Activated T-helper 2 cell treated with anti-CD3 and anti-CD28 coated beads, Interferon-gamma antibody, Interleukin-2, Interleukin-4, amounts not matched to agents 10 μg/mL and 5 μg/mL and 100 μg/mL, durations not matched to agents 14 hours and 24 hours and 36 hours (primary cell): ENCODE measurements around the gene FAM186B. TPM values are rescaled to one million over a fixed set of nuclear protein-coding genes. Genes with fewer than 3 reads are reported as not detected.

Source experiments
- DNase-seq: peaks from one replicate; pipeline ENCODE4 v3.0.0; 2021; ENCODE audit warnings: low spot score
- H3K27ac Mint-ChIP-seq: one replicate; pipeline ENCODE4 v1.8.0; 2021; ENCODE audit warnings: mixed read lengths
- H3K27me3 Mint-ChIP-seq: one replicate; pipeline ENCODE4 v1.8.0; 2021; ENCODE audit warnings: low read depth, mixed read lengths
- H3K36me3 Mint-ChIP-seq: one replicate; pipeline ENCODE4 v1.8.0; 2021; ENCODE audit warnings: low read depth, mixed read lengths
- H3K4me1 Mint-ChIP-seq: one replicate; pipeline ENCODE4 v1.8.0; 2021; ENCODE audit warnings: low read depth, mixed read lengths
- H3K4me3 Mint-ChIP-seq: one replicate; pipeline ENCODE4 v1.8.0; 2021; ENCODE audit warnings: low read depth, mild to moderate bottlenecking, moderate library complexity, mixed read lengths
- H3K9me3 Mint-ChIP-seq: one replicate; pipeline ENCODE4 v1.8.0; 2021; ENCODE audit warnings: mixed read lengths
- intact Hi-C: fragments of 100-400 bp; cut with micrococcal nuclease; formaldehyde crosslinking; loops from one replicate; pipeline ENCODE4 v1.15.1; 2023
- total RNA-seq: library from RNA; stranded (reverse); gene quantifications from 2 replicates; pipeline ENCODE4 v1.2.3, GENCODE V29; 2022

FAM186B gene
- total RNA-seq, 1 donor from 2014 or later: 0.30 TPM

DNA sequence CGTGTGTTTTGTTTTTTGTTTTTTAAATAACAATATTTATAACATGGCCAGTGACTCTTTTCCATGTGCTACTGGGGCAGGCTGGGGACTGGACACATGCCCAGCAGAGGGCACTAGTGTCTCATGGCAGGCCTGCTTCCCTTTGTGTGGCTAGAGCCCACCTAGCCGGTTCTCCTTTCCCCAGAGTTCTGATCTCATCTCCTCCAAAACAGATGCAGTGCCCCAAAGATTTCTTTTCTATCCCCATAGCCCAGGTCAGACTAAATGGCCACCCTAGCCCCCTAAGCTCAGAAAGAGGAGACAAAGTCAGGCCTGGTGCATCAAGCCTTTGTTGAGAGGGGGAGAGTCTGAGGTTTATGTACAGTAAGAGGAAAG is 39.2 kb upstream of the FAM186B start:
- H3K27ac Mint-ChIP-seq: peak overlapping the region; percentile 68
- peaks cover 10% of the 10 kb centered on the region for H3K4me1 Mint-ChIP-seq
- no peaks in the 10 kb centered on the region for H3K9me3 Mint-ChIP-seq
- H3K36me3 Mint-ChIP-seq: peaks cover 58% of the 10 kb centered on the region
- H3K4me3 Mint-ChIP-seq: no peak overlapping the region
- no peaks in the 10 kb centered on the region for H3K27me3 Mint-ChIP-seq
- intact Hi-C loops: loop anchor here (1.0 kb wide), 2 partner anchors 63 to 134 kb away; partner anchors contain the start of gene FMNL3
- DNase-seq: peak; percentile 60

DNA sequence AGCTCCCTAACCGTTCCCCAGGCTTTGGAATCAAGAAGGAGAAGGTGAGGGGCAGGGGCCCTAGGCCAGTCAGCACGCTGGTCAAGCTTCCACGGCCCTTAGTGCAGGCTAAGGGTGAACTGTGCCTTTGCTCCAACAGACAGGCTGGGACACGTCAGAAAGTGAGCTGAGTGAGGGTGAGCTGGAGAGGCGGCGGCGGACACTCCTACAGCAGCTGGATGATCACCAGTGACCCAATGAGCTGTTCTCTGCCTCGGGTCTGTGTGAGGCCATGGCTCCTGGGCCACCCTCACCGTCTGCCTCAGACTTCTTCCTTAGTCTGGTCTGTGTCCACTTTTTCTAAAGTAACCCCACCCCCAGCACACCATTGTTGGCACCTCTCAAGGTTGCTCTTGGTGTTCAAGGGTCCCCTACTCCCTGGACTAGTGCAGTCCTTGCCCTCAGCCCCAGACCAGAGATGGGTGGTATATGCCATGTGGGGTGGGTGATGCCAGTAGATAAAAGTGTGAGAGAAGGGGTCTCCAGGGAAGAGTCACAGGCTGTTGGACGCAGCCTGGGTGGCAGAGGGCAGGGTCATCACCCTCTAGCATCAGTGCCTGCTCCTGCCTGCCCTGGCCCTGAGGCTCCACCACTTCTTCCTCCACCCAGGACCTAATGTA is 38.7 kb upstream of the FAM186B start:
- intact Hi-C loops: loop anchor here (1.0 kb wide), 2 partner anchors 63 to 134 kb away; partner anchors contain the start of gene FMNL3
- Mint-ChIP-seq H3K36me3 (peaks cover 55% of the 10 kb centered on the region), H3K27ac (no peak overlapping the region), H3K4me1 (peaks cover 10% of the 10 kb centered on the region), H3K9me3 (no peaks in the 10 kb centered on the region), H3K27me3 (no peaks in the 10 kb centered on the region), H3K4me3 (no peak overlapping the region)
- no peak for DNase-seq

DNA sequence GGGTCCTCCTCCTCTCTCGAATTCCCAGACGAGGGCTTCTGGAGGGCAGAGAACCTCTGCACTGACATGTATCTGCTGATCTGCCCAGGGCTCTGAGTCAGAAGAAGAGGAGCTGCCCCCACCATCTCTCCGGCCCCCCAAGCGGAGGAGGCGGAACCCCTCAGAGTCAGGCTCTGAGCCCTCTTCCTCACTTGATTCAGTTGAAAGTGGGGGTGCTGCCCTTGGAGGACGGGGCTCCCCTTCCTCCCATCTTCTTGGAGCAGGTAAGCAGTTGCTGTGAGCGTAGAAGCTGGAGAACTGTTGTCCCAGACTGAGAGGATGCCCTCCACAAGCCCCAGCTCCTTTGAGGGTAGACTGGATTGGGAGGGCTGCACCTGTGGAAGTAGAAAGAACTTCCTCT is 37.7 kb upstream of the FAM186B start:
- Mint-ChIP-seq H3K27me3 (no peaks in the 10 kb centered on the region), H3K36me3 (peaks cover 46% of the 10 kb centered on the region), H3K4me1 (peaks cover 7% of the 10 kb centered on the region), H3K9me3 (no peaks in the 10 kb centered on the region), H3K4me3 (no peak overlapping the region), H3K27ac (no peak overlapping the region)
- DNase-seq: no peak
- intact Hi-C loops: no loop called here

DNA sequence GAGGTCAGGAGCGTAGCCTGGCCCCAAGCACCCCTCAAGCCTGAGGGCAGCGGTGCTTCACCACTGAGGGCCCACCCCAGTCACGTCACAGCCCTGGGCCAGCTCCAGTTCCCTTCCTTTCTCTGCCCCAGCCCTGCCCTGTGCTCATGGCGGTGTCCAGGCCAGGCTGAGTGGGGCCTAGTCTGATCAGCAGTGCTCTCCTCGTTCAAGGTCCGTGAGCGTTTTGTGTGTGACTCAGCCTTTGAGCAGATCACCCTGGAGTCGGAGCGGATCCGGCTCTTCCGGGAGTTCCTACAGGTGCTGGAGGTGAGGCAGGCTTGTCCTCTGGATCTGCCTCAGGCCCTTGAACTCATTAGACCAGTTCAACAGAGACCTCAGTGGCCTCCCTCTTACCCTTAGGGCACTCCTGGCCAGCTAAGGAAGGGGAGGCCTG is 36.9 kb upstream of the FAM186B start:
- Mint-ChIP-seq H3K4me3 (no peak overlapping the region), H3K27me3 (no peaks in the 10 kb centered on the region), H3K9me3 (no peaks in the 10 kb centered on the region), H3K36me3 (peaks cover 40% of the 10 kb centered on the region), H3K27ac (no peak overlapping the region), H3K4me1 (peaks cover 4% of the 10 kb centered on the region)
- no peak for DNase-seq
- intact Hi-C loops: no loop called here

DNA sequence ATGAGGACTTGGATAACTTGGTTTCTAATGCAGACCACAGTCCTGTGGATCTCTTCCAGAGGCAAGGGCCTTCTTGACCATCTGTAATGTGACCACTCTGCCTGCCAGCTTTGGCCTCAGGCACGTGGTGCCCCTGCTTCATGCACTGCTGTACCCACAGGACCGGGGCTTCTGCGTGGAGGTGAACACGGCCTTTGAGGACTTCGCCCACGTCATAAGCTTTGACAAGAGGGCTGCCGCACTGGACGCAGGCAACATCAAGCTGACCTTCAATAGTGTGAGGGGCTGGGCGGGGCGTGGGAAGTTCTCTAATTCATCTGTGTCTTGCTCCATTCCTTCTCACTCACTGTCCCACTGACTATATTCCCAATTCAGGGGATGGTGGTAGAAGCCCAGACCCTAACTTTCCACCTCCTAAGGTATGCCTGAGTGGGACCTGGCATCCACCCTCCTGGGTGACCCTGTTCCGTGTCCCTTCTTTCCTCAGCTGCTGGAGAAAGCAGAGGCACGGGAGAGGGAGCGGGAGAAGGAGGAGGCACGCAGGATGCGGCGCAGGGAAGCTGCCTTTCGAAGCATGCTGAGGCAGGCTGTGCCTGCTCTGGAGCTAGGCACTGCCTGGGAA is 36.4 kb upstream of the FAM186B start:
- DNase-seq: no peak
- H3K36me3 Mint-ChIP-seq: peaks cover 35% of the 10 kb centered on the region
- intact Hi-C loops: no loop called here
- H3K4me3 Mint-ChIP-seq: no peak overlapping the region
- no peaks in the 10 kb centered on the region for H3K9me3 Mint-ChIP-seq
- H3K27me3 Mint-ChIP-seq: no peaks in the 10 kb centered on the region
- no peak overlapping the region for H3K27ac Mint-ChIP-seq
- peaks cover 9% of the 10 kb centered on the region for H3K4me1 Mint-ChIP-seq

DNA sequence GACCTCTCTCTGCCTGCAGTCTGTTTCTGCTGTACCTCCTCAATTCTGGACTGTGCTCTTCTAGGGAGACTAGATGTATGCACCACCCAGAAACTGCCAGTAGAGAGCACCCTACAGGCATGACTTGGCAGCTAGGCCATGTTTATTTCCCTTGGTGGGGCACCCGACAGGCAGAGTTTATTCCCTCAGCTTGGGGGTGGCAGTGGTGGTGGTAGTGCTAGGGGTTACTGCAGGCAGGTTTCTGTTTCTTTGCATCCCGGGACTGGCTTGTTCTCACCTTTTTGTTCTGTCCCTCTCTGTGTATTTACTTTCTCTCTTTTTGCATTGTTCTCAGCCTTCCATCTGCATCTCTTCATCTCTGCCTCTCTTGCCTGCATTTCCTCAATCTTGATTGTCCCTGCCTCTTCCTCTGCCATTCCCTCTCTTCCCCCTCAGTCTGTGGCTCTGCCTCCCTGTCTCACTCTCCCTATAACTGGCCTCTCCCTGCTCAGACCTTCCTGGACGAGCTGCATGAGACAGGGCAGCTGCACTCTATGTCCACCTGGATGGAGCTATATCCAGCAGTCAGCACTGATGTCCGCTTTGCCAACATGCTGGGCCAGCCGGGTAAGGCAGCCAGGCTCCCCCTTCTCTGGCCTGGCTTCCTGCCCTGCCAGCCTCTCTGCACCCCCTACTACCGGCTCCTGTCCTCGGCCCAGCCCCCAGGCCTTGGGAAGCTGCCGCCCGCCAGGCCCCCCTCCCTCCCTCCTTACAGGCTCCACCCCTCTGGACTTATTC is 31.7 kb upstream of the FAM186B start:
- intact Hi-C loops: loop anchor here (2.0 to 5.0 kb wide), 3 partner anchors 70 to 202 kb away; partner anchors contain the start of gene FMNL3
- H3K27me3 Mint-ChIP-seq: no peaks in the 10 kb centered on the region
- H3K9me3 Mint-ChIP-seq: no peaks in the 10 kb centered on the region
- DNase-seq: peak; percentile 49
- peaks cover 8% of the 10 kb centered on the region for H3K36me3 Mint-ChIP-seq
- H3K4me1 Mint-ChIP-seq: peaks cover 6% of the 10 kb centered on the region
- H3K4me3 Mint-ChIP-seq: no peak overlapping the region
- no peak overlapping the region for H3K27ac Mint-ChIP-seq

DNA sequence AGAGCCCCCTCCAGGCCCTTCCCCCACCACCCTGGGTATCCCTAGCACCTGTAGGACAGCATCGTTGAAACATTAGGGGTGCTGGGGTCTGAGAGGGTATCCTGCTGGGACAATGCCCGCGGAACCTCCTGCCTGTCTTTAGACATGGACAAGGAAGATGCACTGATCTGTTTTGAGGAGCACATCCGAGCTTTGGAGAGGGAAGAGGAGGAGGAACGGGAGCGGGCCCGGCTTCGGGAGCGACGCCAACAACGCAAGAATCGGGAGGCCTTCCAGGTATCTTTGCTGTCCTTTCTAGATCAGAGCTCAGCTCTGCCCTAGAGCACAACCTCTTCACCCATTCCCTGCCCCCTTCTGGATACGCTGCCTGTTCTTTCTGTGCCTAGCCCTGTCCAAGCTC is 31.1 kb upstream of the FAM186B start:
- peaks cover 8% of the 10 kb centered on the region for H3K36me3 Mint-ChIP-seq
- H3K9me3 Mint-ChIP-seq: no peaks in the 10 kb centered on the region
- intact Hi-C loops: loop anchor here (2.0 to 5.0 kb wide), 3 partner anchors 70 to 202 kb away; partner anchors contain the start of gene FMNL3
- H3K4me1 Mint-ChIP-seq: peaks cover 6% of the 10 kb centered on the region
- H3K27me3 Mint-ChIP-seq: no peaks in the 10 kb centered on the region
- H3K27ac Mint-ChIP-seq: no peak overlapping the region
- H3K4me3 Mint-ChIP-seq: no peak overlapping the region
- no peak for DNase-seq

DNA sequence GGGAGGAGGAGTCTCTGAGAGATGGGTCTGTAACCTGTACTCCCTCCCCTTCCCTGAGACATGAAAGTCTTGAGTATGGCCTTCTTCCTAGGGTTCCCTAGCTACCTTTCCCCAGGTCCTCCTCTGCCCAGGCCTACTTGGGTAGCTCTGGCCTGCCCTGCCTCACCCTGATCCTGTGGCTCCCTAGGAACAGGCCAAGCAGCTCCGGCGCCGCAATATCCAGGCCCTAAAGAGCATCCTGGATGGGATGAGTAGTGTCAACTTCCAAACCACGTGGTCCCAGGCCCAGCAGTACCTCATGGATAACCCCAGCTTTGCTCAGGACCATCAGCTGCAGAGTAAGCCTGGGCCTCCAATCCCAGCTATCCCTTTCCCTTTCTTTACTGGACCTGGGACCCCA is 30.2 kb upstream of the FAM186B start:
- no peak overlapping the region for H3K4me3 Mint-ChIP-seq
- H3K36me3 Mint-ChIP-seq: peaks cover 7% of the 10 kb centered on the region
- no peak overlapping the region for H3K27ac Mint-ChIP-seq
- H3K4me1 Mint-ChIP-seq: peaks cover 6% of the 10 kb centered on the region
- intact Hi-C loops: loop anchor here (2.0 to 5.0 kb wide), 3 partner anchors 71 to 203 kb away; partner anchors contain the start of gene FMNL3
- no peak for DNase-seq
- H3K27me3 Mint-ChIP-seq: no peaks in the 10 kb centered on the region
- no peaks in the 10 kb centered on the region for H3K9me3 Mint-ChIP-seq

DNA sequence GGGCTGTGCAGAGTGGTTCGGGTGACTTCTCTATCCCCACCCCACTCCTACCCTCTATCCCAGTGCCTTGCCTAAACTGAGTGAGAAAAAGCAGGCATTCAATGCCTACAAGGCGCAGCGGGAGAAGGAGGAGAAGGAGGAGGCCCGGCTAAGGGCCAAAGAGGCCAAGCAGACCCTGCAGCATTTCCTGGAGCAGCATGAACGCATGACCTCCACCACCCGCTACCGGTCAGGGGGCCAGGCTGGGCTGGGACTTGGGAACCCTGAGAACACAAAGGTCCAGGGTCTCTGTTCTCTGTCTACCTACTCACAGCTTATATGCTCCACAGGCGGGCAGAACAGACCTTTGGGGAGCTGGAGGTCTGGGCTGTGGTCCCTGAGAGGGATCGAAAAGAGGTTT is 29.6 kb upstream of the FAM186B start:
- Mint-ChIP-seq H3K9me3 (no peaks in the 10 kb centered on the region), H3K4me3 (no peak overlapping the region), H3K27ac (no peak overlapping the region), H3K36me3 (peaks cover under 1% of the 10 kb centered on the region), H3K4me1 (peaks cover 6% of the 10 kb centered on the region), H3K27me3 (no peaks in the 10 kb centered on the region)
- intact Hi-C loops: loop anchor here (5.0 kb wide), 1 partner anchor 127 kb away; no protein-coding TSS in a partner anchor
- no peak for DNase-seq

DNA sequence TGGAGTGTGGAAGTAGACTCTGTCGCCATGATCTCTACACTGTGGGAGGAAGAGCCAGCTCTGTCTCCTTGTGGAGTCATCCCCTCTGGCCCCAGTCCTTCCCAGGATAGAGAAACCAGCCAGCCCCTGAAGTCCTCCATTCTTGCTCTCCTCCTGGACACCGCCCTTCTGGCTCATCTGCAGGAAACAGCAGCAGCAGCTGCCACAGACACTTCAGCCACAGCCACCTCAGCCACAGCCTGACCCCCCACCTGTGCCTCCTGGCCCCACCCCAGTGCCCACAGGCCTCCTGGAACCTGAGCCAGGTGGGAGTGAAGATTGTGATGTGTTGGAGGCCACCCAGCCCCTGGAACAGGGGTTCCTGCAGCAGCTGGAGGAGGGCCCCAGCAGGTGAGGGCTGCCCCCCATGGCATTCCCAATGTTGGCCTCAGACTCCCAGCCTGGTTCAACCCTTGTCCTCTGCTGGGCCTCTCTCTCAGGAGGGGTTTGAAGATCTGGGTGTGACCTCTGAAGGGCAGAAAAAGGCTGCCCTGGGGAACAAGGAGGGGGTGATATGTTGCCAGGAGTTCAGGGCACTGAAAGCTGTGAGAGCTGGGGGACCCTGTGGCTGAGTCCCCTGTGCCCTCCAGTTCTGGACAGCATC is 28.4 kb upstream of the FAM186B start:
- H3K4me1 Mint-ChIP-seq: peaks cover 10% of the 10 kb centered on the region
- H3K9me3 Mint-ChIP-seq: no peaks in the 10 kb centered on the region
- DNase-seq: no peak
- intact Hi-C loops: no loop called here
- no peak overlapping the region for H3K4me3 Mint-ChIP-seq
- no peak overlapping the region for H3K27ac Mint-ChIP-seq
- H3K27me3 Mint-ChIP-seq: peaks cover 2% of the 10 kb centered on the region
- H3K36me3 Mint-ChIP-seq: no peaks in the 10 kb centered on the region

DNA sequence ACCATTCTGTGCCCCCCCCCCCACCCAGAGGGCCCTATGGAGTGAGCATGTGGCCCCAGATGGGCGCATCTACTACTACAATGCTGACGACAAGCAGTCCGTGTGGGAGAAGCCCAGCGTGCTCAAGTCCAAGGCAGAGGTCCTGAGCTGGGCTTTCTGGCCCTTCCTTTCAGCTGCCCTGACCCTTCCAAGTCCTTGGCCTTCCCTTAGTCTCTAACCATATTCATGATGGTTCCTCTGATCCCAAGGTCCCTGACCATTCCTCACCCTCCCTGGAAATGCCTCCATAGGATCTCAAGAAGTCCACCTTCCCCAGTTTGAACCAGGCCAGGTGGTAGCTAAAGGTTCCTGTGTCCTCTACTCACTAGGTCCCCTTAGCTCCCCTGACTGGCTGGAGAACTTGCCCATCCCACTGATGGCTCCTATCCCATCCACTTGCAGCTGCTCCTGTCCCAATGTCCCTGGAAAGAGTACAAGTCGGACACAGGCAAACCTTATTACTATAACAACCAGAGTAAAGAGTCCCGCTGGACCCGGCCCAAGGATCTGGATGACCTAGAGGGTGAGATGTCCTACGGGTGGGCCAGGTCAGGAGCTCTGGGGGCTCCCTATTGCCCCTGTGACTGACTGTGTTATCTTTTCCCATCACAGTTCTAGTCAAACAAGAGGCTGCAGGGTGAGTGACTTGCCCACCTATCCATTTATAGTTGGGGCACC is 27.7 kb upstream of the FAM186B start:
- Mint-ChIP-seq H3K4me3 (no peak overlapping the region), H3K36me3 (no peaks in the 10 kb centered on the region), H3K9me3 (no peaks in the 10 kb centered on the region), H3K27ac (no peak overlapping the region), H3K4me1 (peaks cover 10% of the 10 kb centered on the region), H3K27me3 (peaks cover 2% of the 10 kb centered on the region)
- intact Hi-C loops: no loop called here
- DNase-seq: no peak

DNA sequence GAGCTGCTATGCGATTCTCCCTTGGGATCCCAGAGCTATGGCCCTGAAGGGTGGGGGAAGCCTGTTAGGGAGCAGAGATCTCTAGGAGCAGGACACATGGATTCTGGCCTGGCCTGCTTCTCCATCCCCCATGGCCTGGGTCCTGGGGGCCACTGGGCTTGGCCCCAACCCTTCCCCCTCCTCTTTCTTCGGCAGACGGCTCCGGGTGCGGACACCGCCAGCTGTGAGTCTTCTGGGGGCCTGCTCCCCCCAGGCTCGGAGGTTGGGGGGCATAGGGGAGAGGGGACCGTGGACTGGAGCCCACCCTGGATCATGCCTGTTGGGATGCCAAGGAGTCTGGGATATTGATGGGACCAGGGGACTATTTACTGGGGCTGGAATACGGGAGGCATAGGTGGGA is 27.0 kb upstream of the FAM186B start:
- intact Hi-C loops: no loop called here
- no peak for DNase-seq
- Mint-ChIP-seq H3K36me3 (no peaks in the 10 kb centered on the region), H3K27ac (no peak overlapping the region), H3K27me3 (peaks cover 2% of the 10 kb centered on the region), H3K9me3 (no peaks in the 10 kb centered on the region), H3K4me3 (no peak overlapping the region), H3K4me1 (peaks cover 10% of the 10 kb centered on the region)
